NCI-H2081 treated with DMSO at 0.1 percent for 48 hours (cell line): ENCODE data around the gene XIRP2.
"Not testable (repeated sequence)": the region's sequence is repeated elsewhere in the genome, so short reads cannot be mapped to it uniquely, and the experiment has no call there.

ENCODE experiments used
- DNase-seq: peaks from one replicate; lab custom pipeline; 2025; lab: John Stamatoyannopoulos, UW

The XIRP2 gene

DNA sequence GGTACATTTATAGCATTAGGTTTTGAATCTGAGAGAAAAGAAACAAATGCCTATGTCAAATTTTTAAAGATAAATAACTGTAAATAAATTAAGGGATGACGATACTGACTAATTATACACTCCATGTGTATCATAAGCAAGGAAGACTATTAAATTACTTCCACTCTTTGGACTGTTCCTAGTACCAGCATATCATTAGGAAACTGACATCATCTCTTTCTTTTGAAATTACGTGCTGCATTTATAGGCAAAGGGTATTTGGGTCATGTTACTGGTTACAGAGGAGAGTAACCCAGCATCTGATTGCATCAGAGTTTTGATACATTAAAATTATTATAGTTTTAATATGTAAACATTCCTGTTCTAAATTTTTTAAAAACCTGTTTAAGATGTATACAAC lies 309.7 kb downstream of the XIRP2 start:
- no peak for DNase-seq

DNA sequence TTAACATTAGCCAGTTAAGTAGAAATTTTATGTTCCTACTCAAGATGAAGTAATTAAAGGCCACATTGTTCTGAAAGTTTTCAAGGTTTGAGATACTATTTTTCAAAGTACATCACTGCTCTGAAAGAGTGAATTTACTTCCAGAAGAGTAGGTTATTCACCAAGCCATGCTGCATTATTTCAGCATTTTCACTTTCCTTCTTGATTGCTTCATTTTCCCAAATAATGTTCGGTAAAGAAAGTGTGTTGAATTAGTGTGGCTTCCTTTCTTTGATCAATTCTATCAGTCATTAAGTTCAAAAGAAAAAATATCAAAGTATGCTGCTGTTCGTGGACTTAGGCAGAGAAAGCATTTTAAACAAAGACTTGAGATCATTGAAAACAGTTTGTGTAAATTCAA lies 310.3 kb downstream of the XIRP2 start:
- no peak for DNase-seq

DNA sequence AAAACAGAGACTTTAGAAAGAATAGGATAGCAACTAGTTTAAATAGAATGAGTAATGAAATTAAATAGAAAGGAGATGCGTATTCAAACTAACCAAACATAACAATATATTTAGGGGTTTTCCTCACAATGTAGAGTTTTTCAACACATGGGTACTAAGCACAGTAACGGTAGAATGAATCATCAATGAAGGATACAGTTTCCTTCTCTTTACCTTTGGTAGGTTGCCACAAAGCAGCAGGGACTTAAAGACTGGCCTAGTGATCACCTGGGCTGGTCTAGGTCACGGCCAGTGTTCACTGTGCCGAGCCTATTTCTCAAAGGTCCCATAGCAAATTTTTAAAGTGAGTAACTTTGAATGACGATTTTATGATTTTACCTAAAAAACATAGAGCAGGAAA lies 311.7 kb downstream of the XIRP2 start:
- no peak for DNase-seq

DNA sequence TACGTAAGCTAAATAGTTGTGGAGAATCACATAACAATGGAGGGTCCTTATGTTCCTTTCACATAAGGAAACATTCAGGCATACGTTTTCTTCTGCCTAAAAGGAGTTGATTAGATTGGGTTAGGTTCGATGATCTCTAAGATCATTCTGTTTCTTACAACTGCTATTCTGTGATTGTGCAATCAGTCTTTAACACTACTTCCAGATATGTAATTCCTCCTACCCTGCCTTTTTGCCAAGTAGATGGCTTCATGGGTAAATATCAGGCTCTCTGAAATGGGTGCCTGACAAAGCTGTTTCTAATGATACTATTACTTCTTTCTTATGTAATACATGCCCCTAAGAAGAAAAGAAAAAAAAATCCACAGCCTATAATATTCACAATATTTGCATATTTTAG lies 321.5 kb downstream of the XIRP2 start:
- no peak for DNase-seq

DNA sequence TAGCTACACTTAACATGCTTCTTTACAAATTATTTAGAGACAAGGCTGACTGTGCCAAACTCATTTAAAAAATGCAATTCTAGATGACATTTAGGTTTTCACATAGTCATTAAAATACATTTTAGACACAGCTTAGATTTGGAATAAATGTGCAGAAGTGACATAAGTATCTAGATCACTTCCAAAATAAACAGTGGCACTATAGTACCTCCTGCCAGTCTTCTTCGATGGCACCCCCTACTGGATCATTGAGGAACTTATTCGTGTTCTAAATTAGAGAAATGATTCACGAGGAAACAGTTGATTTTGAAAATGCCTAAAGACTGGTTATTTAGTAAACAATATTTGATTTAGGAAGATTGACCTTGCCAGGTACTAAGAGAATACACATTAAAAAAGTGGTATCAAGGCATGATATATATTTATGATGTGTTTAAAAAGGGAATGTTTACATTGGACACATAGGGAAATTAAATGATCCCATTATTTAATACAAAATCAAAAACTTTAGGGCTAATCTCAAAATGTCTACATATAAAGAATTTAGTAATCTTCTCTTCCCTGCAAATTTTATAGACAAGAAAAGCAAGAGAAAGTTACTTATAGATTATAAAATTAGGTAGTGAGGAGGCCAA lies 323.9 kb downstream of the XIRP2 start:
- DNase-seq: peak; percentile 41

DNA sequence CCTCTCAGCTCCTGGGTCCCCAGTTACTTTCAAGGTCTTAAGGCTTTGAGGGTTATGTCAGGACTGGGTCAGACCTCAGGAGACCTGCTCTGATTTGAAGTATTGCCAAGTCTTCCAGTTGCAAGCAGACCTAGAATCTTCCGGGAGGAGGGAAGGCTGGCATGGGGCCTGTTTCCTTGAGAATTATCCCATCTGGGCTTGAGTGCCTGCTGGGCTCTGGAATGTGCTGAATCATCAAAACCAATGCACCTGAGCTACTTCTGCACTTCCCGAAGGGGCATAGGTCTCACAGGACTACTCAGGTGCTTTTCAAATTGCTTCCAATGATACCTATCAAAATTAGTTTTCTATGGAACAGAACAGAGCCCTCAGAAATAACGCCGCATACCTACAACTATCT lies 327.3 kb downstream of the XIRP2 start:
- no peak for DNase-seq

DNA sequence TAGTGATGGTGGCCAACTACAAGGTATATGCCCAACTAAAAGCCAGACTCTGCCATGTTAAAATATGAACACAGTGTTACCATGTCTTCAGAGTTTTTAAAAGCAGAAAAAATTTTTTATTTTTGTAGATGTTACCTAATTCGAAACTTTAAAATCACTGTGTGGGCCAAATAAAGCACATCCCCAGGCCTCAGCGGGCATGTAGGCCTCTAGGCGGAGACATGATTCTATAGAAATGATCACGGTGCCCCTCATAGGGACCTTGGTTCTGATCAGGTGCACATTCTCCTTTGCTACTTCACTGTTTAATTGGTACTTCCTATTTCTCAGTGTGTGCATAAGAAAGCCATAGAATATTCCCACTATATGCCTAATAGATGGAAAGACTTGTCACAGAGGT lies 349.2 kb downstream of the XIRP2 start:
- DNase-seq: no peak

DNA sequence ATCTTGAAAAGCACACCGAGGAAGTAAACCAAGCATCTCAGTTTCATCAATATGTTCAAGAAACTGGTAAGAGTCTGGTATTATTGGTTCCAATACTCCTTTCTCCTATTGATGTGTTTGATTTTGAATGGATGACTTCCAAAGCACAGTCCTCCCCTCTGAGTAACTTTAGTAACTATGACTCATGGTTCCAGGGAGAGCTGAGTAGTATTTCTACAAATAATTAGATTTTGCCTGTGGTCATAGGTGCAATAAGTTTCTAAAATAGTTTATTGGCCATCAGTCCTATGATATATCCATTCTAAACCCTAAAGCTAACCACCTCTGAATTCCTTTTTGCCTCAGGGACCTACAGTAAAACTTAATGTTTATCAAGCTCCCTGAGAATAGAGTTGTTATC lies 352.4 kb downstream of the XIRP2 start:
- DNase-seq: no peak

DNA sequence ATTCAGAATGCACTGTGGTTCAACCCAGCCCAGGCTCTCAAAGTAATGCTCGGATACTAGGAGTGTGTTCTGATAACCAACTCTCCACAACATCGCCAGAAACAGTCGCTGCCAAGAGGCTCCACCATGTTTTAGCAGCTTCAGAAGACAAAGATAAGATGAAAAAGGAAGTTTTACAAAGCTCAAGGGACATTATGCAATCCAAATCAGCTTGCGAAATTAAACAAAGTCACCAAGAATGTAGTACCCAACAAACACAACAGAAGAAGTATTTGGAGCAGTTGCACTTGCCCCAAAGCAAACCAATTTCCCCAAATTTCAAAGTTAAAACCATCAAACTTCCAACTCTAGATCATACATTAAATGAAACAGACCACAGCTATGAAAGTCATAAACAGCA lies 360.9 kb downstream of the XIRP2 start:
- no peak for DNase-seq

DNA sequence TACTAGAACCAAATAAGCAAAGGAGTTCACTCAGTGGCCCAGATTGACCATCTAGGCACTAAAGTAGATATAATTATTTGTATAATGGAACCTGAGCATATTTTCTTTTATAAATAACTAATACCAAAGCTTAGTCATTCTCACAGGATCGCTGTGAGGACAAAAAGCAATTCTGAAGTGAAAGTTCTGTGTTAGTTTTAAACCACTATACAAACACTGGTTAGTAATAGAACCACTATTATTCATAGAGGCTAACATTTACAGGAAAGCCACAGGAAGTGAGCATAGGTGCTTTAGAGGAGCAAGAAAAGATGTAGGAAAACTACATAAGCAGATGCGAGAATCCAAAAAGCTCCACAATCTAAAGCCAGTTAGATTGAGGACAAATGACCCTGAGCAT lies 364.7 kb downstream of the XIRP2 start:
- no peak for DNase-seq

DNA sequence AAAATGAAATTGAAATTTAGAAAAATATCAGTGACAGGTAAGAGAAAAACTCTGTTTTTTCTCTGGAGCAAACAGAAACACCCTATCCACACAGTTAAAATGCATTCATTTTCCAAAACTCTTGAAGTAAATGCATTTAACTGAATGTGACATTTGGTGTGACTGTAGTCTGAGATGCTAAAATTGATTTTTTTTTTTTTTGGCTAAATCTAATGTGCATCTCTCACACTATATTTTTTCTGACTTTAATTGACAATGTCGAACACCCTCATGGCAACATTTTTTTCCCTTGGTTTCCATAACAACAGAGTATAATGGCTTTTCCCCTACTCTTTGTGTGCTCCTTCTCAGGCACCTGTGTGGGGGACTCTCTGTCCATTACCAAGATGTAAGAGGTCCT lies 366.4 kb downstream of the XIRP2 start:
- DNase-seq: no peak

DNA sequence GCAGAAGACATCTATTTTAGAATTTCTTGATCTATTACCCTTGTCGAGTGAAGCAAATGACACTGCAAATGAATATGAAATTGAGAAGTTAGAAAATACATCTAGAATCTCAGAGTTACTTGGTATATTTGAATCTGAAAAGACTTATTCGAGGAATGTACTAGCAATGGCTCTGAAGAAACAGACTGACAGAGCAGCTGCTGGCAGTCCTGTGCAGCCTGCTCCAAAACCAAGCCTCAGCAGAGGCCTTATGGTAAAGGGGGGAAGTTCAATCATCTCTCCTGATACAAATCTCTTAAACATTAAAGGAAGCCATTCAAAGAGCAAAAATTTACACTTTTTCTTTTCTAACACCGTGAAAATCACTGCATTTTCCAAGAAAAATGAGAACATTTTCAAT lies 370.4 kb downstream of the XIRP2 start:
- no peak for DNase-seq

DNA sequence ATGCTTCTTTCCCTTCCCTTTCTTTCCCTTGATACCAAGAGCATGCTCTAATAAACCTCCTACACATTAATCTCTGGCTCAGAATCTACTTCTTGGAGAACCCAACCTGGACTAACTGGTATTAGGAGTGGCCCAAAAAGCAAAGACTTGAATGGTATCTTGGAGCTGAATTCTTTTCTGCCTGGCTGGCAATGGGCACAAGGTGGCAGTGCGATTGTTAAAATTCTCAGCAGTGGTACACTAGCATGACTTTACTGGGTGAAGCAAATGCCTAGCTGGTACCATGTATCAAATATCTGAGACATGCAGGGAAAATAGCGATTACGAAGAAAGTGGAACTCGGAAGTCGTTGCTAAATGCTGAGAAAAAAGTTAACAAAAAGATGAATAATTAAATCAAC lies 376.1 kb downstream of the XIRP2 start:
- no peak for DNase-seq

DNA sequence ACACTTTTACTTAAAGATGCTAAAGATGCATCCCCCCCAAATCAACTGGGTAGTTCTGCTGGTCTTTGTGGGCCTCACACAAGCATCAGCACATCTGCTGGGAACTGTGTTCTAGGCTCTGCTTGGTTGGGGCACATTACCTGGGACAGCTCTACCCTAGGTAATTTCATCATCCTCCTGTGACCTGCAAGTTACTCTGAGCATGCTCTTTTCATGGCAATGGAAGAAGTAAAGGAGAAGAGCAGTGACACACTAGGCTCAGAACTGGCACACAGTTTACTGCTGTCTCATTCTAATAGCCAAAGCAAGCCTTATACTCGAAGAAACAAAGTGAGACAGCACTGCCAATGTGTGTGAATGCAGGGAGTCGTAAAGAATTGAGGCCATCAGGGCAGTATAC lies 376.7 kb downstream of the XIRP2 start:
- DNase-seq: no peak

DNA sequence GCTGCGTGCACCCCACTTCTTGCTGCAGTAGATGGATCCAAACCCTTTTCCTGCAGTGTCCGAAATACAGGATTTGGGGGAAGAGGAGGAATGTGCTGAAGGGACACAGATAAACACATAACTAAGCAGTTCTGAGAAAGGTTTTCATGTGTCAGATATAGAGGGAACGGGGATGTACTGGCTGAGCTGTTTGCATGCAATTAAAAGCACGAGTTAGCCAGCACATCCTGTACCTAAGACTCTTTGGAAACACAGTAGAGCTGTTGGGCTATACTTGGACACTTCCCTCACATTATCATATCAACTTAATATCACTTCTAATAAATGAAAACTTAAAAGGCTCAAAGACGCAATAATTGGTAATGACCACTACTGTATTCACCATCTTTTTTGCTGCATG lies 377.4 kb downstream of the XIRP2 start:
- no peak for DNase-seq

DNA sequence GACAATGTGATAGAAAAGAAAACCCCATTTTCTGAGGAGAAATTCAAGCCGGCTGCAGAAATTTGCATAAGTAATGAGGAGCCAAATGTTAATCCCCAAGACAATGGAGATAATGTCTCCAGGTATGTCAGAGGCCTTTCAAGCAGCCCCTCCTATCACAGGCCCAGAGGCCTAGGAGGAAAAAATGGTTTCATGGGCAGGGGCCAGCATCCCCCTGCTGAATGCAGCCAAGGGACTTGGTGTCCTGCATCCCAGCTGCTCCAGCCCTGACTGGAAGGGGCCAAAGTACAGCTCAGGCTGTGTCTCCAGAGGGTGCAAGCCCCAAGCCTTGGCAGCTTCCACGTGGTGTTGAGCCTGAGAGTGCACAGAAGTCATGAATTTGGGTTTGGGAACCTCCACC lies 380.0 kb downstream of the XIRP2 start:
- not testable (repeated sequence) for DNase-seq

DNA sequence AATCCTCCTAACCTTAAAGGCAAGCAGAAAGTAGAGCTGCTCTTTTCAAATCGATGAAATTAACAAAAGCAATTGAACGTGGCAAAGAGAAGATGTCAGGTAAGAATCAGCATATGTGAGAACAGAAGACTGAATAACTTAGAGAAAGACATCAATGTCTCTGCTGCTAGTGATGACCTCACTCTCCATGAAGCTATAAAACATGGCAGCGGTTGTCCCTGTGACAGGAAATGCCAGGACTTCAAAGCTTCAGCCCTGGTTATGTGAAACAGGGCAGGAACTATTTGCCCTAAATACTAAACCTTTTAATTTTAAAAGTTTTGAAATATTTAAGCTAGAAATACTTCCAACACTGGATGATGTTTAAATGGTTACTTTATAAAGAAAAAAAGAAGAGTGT lies 383.7 kb downstream of the XIRP2 start:
- DNase-seq: no peak

DNA sequence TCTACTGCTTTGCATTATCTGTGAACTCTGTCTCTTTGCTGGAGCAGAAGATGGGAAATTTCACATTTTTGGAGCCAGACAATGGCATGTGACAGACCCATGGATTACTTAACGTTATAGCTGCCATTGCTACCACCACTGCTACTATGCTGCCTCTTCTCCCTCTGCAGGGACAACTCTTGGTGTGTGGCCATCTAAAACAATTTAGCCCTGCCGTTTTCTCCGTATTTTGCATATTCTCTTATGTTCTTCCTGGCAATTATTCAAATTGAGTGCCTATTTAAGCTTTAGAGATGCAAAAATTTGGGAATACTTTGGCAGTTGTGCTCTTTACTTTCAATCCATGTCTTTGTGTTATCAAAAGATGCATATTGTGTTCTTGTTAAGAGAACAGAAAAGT lies 386.8 kb downstream of the XIRP2 start:
- no peak for DNase-seq

DNA sequence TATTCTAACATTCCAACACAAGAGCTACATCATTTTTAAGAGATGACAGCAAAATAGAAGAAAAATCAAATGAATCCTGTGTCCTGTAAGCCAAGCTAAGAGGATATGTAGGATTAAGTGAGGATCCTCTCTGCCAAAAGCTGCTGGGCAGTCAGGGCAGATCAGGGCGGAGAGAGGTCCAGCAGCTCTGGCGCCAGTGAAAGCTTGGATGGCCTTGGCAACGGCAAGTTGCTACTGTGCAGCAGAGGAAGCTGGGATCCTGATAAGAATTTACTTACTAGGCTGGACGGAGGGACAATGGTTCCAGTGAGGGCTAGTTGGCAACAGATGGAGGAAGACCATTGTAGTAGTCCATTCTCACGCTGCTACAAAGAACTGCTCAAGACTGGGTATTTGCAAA lies 391.5 kb downstream of the XIRP2 start:
- no peak for DNase-seq

DNA sequence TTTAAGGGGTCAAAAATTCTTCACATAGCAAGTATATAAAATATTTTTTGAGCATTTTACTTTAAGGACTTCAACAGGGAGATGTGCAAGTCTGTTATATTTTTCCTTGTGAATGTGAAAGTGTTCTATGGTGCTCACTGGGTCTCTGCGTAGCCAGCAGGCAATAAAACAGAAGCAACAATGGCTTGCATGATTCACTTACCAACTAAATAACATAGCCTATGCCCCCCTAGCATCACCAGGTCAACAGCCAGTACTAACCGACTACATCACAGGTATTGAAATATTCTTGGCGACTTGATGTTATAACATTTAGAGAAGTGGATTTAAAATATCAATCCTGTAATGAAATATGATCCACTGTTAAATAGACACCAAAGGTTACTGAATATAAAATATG lies 398.9 kb downstream of the XIRP2 start:
- DNase-seq: no peak

DNA sequence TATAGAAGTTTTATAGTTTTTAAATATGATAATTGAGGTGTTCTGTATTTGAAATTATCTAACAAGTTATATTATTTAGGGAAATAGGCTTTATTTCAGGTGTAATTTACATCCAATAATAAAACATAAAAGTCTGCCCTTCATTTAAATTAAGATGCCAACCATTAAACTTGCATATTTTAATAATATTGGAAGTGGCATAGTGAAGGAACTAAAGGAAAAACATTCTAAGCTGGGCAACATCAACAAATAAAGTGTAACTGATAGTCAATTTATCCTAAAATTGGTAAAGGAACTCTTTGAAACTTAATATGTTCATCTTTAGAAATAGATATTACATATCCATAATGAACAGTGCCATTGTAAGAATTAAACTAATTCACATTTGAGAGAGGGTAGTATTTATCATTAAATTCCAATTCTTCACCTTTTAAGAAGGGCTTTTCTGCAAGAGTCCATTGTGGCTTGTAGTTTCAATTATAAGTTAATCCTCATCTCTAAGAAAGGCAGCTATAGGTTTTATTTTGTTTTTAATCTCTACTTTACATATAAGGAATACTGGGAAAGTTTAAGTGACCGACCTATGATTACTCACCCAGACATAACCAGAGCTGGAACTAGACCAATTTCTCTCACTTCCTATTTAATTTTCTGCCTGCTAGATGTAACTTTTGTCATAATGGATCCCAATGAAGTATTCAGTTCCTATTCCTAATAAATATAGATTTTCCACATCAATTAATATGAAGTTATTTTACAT lies 401.6 kb downstream of the XIRP2 start:
- DNase-seq: no peak

DNA sequence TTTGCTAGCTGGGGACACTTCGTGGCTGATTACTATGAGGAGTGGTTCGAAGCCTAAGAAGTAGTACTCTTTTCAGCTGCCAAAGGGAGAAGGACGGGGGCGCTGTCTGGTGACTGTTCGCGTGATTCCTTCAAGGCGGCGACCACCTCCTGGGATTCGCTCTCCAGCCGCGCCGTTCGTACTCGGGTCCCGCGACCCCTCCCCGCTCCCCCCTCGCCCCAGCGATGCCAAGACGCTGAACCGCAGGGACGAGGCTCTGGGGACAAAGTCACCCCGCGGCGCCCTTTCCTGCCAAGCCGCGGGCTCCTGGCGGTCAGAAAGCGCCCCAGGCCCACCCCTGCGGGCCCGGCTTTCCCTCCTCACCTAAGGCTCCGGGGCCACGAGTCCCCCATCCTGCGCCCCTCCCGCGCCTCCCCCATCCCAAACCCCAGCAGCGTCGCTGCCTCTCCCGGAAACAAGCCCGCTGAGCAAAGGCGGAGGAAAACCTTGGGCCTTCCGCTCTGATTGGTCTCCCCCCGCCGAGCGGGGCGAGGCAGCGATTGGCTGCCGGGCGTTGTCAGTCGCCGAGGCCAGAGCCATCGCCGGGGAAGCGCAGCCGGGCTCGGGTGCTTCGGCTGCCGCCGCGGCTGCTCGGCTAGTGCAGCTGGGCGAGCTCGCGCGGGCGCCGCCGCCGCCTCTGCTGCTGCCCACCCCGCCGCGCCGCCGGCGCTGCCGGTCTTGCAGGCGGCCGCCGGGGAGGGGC lies 404.3 kb downstream of the XIRP2 start, which contains the start of gene B3GALT1:
Gene B3GALT1, plus strand, starts transcription at position 572 of the 742 bp plus-strand sequence.
- peak; percentile 68 for DNase-seq

DNA sequence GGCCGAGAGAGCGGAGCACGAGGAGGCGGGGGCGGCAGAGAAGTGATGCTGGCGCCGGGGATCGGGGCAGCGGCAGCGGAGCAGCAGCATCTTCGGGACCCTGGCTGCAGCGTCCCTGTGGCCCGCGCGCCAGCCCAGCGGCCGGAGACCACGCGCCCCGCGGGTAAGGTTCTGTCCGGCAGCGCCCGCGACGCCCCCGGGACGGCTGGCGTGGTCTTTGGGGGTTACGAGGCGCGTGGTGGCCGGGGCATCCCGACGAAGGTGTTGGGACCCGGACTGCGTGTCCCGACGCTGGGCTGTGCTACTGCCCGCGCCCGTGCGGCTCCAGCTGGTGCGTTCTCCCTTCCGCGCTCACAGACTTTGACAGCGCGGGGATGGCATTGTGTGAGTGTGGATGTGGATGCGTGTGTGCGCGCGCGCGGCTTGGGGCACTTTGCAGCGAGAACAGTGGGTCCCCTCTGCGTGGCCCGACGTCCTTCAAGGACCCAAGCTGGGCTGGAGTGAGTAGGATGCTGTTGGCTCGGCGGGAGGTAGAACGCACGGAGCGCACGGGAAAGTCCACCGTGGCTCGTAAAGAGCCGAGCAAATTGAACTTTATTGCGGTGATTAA lies 405.0 kb downstream of the XIRP2 start:
- DNase-seq: no peak
